KMS-11 (cell line): ENCODE measurements around the gene CR1.
"Not testable (repeated sequence)": the region's sequence is repeated elsewhere in the genome, so short reads cannot be mapped to it uniquely, and the experiment has no call there.

Experiments
- H2AFZ ChIP-seq: fragments of 200-600 bp; sonication (generic); 2 replicates; pipeline ENCODE4 v1.6.1; 2016; ENCODE audit warnings: antibody characterized with exemption, mixed run types, low read depth
- H3K27ac ChIP-seq: fragments of 200-600 bp; sonication (generic); 2 replicates; pipeline ENCODE4 v1.6.1; 2016; ENCODE audit warnings: mild to moderate bottlenecking, mixed run types
- H3K27me3 ChIP-seq: fragments of 200-600 bp; sonication (generic); 2 replicates; pipeline ENCODE4 v1.6.1; 2017; ENCODE audit warnings: mild to moderate bottlenecking, low read depth, mixed run types, moderate library complexity; ENCODE audit not compliant: insufficient read depth
- H3K36me3 ChIP-seq: fragments of 200-600 bp; sonication (generic); 2 replicates; pipeline ENCODE4 v1.6.1; 2017; ENCODE audit warnings: mild to moderate bottlenecking, mixed run types; ENCODE audit not compliant: insufficient read depth
- H3K4me1 ChIP-seq: fragments of 200-600 bp; sonication (generic); 2 replicates; pipeline ENCODE4 v1.6.1; 2016; ENCODE audit warnings: mild to moderate bottlenecking, low read depth, mixed run types; ENCODE audit not compliant: poor library complexity, severe bottlenecking
- H3K4me2 ChIP-seq: fragments of 200-600 bp; sonication (generic); 2 replicates; pipeline ENCODE4 v1.7.0; 2016; ENCODE audit warnings: mild to moderate bottlenecking, mixed run types
- H3K4me3 ChIP-seq: fragments of 200-600 bp; sonication (generic); IDR thresholded peaks from 2 replicates; pipeline ENCODE4 v1.6.1; 2017; ENCODE audit warnings: low read depth, low read length, mixed read lengths; ENCODE audit not compliant: insufficient read depth
- H3K79me2 ChIP-seq: fragments of 200-600 bp; sonication (generic); 2 replicates; pipeline ENCODE4 v1.6.1; 2016; ENCODE audit warnings: low read depth, mixed run types; ENCODE audit not compliant: insufficient read depth
- H3K9ac ChIP-seq: fragments of 200-600 bp; sonication (generic); 2 replicates; pipeline ENCODE4 v1.6.1; 2016; ENCODE audit warnings: mild to moderate bottlenecking, mixed run types
- H4K20me1 ChIP-seq: fragments of 200-600 bp; sonication (generic); 2 replicates; pipeline ENCODE4 v1.6.1; 2016; ENCODE audit warnings: mild to moderate bottlenecking, mixed run types; ENCODE audit not compliant: insufficient read depth
- TF ChIP-seq, protein P1 (sequence below): fragments of 200-600 bp; sonication (generic); conservative IDR thresholded peaks from 2 replicates; pipeline ENCODE4 v1.6.1; 2017; ENCODE audit warnings: low read depth, mild to moderate bottlenecking, antibody characterized with exemption, low read length, moderate library complexity, mixed read lengths

CR1 gene

DNA sequence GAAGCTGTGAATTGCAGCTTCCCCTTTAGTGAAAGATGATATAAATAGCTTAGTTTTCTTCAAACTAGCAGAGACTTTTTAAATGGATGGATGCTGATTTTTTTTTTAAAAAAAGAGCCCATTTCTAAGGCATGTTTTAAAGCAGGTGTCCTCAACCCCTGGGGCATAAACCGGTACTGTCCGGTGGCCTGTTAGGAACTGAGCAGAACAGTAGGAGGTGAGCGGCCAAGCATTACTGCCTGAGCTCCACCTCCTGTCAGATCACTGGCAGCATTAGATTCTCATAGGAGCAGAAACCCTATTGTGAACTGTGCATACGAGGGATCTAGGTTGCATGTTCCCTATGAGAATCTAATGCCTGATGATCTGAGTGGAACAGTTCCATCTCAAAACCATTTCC lies 180.2 kb downstream of the CR1 start:
- no peaks in the 10 kb centered on the region for H3K79me2 ChIP-seq
- H3K4me1 ChIP-seq: no peaks in the 10 kb centered on the region

GRCh38 chr1:207680590-207681388 lies 184.8 kb downstream of the CR1 start:
- not testable (repeated sequence) for H3K27ac ChIP-seq, H3K4me3 ChIP-seq, H3K9ac ChIP-seq, H3K4me1 ChIP-seq, H3K4me2 ChIP-seq, H3K27me3 ChIP-seq, H3K79me2 ChIP-seq, H3K36me3 ChIP-seq, H4K20me1 ChIP-seq, H2AFZ ChIP-seq

More for the DNA sequence above, 180.2 kb downstream of the CR1 start:
- H4K20me1 ChIP-seq: no peaks in the 10 kb centered on the region
- H3K4me2 ChIP-seq: no peak overlapping the region
- H3K27ac ChIP-seq: no peak overlapping the region
- no peak overlapping the region for H2AFZ ChIP-seq
- TF ChIP-seq, protein P1, sequence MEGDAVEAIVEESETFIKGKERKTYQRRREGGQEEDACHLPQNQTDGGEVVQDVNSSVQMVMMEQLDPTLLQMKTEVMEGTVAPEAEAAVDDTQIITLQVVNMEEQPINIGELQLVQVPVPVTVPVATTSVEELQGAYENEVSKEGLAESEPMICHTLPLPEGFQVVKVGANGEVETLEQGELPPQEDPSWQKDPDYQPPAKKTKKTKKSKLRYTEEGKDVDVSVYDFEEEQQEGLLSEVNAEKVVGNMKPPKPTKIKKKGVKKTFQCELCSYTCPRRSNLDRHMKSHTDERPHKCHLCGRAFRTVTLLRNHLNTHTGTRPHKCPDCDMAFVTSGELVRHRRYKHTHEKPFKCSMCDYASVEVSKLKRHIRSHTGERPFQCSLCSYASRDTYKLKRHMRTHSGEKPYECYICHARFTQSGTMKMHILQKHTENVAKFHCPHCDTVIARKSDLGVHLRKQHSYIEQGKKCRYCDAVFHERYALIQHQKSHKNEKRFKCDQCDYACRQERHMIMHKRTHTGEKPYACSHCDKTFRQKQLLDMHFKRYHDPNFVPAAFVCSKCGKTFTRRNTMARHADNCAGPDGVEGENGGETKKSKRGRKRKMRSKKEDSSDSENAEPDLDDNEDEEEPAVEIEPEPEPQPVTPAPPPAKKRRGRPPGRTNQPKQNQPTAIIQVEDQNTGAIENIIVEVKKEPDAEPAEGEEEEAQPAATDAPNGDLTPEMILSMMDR: no peak
- H3K4me3 ChIP-seq: no peak overlapping the region
- no peak overlapping the region for H3K9ac ChIP-seq
- H3K36me3 ChIP-seq: no peaks in the 10 kb centered on the region
- H3K27me3 ChIP-seq: no peaks in the 10 kb centered on the region

GRCh38 chr1:207682872-207683434 lies 187.0 kb downstream of the CR1 start:
- not testable (repeated sequence) for H3K27me3 ChIP-seq, H2AFZ ChIP-seq, H3K36me3 ChIP-seq, H3K4me1 ChIP-seq, H4K20me1 ChIP-seq, H3K4me3 ChIP-seq, H3K27ac ChIP-seq, H3K9ac ChIP-seq, H3K79me2 ChIP-seq, H3K4me2 ChIP-seq

- H3K9ac ChIP-seq, H3K79me2 ChIP-seq, H3K4me3 ChIP-seq, H3K27me3 ChIP-seq, H3K27ac ChIP-seq, H3K4me2 ChIP-seq, H4K20me1 ChIP-seq, H3K36me3 ChIP-seq, H2AFZ ChIP-seq, H3K4me1 ChIP-seq: not testable (repeated sequence)
These were observed 194.6 kb downstream of the CR1 start for GRCh38 chr1:207690551-207690950.

GRCh38 chr1:207691010-207691409 lies 195.1 kb downstream of the CR1 start:
- no peak overlapping the region for H3K9ac ChIP-seq
- no peaks in the 10 kb centered on the region for H3K4me1 ChIP-seq
- TF ChIP-seq, protein P1: no peak
- no peaks in the 10 kb centered on the region for H3K79me2 ChIP-seq
- H3K27ac ChIP-seq: no peak overlapping the region
- no peak overlapping the region for H2AFZ ChIP-seq
- no peaks in the 10 kb centered on the region for H4K20me1 ChIP-seq
- no peak overlapping the region for H3K4me3 ChIP-seq
- H3K36me3 ChIP-seq: no peaks in the 10 kb centered on the region
- H3K4me2 ChIP-seq: no peak overlapping the region
- no peaks in the 10 kb centered on the region for H3K27me3 ChIP-seq
